Skeletal muscle satellite cell (primary cell): ENCODE data around the gene CTLA4.

ENCODE experiments used
- H3K27me3 ChIP-seq: 2 replicates; pipeline ENCODE4 v1.7.0; 2013; ENCODE audit warnings: low read length; ENCODE audit not compliant: control insufficient read depth, insufficient read depth
- H3K36me3 ChIP-seq: 2 replicates; pipeline ENCODE4 v1.7.0; 2013; ENCODE audit warnings: mild to moderate bottlenecking, control low read depth, low read length; ENCODE audit not compliant: insufficient read depth
- H3K4me1 ChIP-seq: 2 replicates; pipeline ENCODE4 v1.7.0; 2013; ENCODE audit warnings: low read length; ENCODE audit not compliant: control insufficient read depth, insufficient read depth
- H3K4me2 ChIP-seq: 2 replicates; pipeline ENCODE4 v1.7.0; 2013; ENCODE audit warnings: mild to moderate bottlenecking, low read length
- H3K4me3 ChIP-seq: 2 replicates; pipeline ENCODE4 v1.7.0; 2013; ENCODE audit warnings: low read length
- H3K9ac ChIP-seq: 2 replicates; pipeline ENCODE4 v1.7.0; 2013; ENCODE audit warnings: mild to moderate bottlenecking, low read depth, low read length, moderate library complexity
- H3K9me3 ChIP-seq: replicated peaks from 2 replicates; pipeline ENCODE4 v1.7.0; 2013; ENCODE audit warnings: mild to moderate bottlenecking, control low read depth, low read length

Gene CTLA4

DNA sequence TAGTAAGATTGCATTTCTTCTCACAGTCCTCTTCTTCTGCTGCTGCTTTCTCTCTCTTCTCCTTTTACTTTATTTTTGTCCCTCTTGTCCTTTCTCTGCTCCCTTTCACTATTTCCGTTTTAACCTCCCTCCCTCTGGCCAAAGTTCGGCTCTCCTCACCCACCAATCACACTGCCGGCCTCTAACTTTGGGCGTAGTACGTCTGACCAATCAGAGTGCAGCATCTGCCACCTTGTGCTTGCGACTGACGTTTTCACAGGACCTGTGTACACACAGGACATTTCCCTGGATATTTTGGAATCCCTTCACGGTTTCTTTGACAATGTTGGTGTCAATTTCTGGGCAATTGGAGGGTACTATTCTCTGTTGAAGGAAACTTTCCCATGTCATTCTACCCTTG is 46.4 kb downstream of the CTLA4 start:
- Histone ChIP-seq H3K4me2 (no peak overlapping the region), H3K36me3 (no peaks in the 10 kb centered on the region), H3K9ac (no peak overlapping the region), H3K27me3 (peaks cover 4% of the 10 kb centered on the region), H3K9me3 (no peaks in the 10 kb centered on the region), H3K4me1 (peaks cover 9% of the 10 kb centered on the region), H3K4me3 (no peak overlapping the region)

DNA sequence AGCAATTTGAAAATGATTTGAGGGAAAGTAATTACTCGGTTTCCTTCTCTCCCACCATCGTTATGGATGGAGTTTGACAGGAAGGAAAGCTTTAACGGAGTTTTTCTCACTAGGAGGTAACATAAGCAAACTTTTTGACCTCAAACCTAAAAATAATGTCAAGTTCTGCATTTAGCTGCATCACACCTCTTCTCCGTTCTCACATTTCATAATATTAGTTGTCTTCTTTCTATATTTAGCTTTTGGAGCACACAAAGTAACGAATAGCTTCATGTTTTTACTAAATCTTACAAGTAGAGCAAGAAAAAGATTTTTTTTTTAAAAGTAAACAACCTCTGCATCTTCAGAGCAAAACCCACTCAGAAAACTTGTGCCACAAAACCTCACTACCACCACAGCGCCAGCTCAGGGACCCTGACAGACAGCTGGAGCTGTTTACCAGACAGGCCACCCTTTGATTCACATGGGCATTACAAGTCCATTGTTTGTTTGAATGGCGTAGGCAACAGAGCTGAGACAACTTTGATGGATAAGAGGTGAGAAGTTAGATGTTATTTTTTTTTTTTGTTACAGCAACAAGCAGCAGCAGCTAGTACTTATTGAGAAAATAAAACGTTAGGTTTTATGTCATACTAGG is 47.1 kb downstream of the CTLA4 start:
- no peak overlapping the region for H3K9ac ChIP-seq
- H3K27me3 ChIP-seq, result peaks cover 4% of the 10 kb centered on the region
- H3K4me3 ChIP-seq, result no peak overlapping the region
- H3K4me1 ChIP-seq, result peaks cover 3% of the 10 kb centered on the region
- no peak overlapping the region for H3K4me2 ChIP-seq
- no peaks in the 10 kb centered on the region for H3K9me3 ChIP-seq
- no peaks in the 10 kb centered on the region for H3K36me3 ChIP-seq

DNA sequence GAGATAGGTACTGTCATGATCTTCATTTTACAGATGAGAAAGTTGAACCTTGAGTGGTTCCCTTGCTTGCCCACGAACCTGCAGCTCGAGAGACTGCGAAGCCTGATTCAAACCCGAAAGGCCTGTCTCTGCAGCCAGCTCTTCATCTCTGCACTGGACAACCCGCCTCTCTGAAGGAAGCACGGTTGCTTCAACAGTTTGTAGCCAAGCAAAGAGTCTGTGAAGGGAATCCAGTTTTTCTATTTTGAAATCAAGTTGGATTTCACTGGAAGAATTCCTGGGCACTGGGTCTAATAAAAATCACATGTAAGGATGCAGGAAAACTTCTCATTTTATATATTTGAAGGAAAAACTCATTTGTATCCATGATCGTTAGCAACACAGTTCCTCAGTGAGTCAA is 47.7 kb downstream of the CTLA4 start:
- H3K27me3 ChIP-seq, result peaks cover 4% of the 10 kb centered on the region
- no peak overlapping the region for H3K9ac ChIP-seq
- peaks cover 3% of the 10 kb centered on the region for H3K4me1 ChIP-seq
- no peaks in the 10 kb centered on the region for H3K9me3 ChIP-seq
- H3K36me3 ChIP-seq, result no peaks in the 10 kb centered on the region
- no peak overlapping the region for H3K4me2 ChIP-seq
- H3K4me3 ChIP-seq, result no peak overlapping the region

DNA sequence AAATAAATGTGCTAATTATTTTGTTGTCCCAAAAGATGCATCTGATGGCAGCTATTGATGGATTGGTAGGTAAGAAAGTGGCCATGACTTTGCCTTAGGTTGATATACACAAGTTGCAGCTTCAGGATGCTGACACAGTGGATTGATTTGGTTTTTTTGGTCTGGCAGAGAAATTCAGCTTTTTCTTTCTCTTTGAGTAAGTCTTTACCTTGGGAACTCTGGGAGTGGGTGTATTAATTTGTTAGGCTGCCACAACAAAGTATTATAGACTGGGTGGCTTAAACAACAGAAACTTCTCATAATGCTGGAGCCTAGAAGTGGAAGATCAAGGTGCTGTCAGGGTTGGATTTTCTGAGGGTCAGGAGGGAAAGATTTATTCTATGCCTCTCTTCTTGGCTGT is 49.2 kb downstream of the CTLA4 start:
- no peak overlapping the region for H3K4me2 ChIP-seq
- no peaks in the 10 kb centered on the region for H3K36me3 ChIP-seq

DNA sequence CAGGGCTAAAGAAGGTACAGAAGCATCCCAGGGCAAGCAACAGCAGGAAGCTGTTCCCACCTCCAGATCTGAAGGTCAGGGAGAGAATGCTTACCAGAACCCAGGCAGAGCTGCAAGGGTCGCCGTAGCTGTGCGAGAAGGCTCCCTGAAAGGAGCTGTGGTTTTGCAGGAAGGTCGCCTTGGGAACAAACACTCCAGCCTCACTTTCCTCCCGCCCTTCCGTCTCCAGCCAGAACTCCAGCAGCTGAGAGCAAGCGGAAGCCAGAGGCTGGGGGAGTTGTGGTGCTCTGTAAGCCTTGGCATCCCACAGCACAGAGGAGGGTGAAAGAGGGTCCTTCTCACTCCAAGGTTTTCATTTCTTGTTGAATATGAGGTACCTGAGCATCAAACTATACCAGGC is 50.7 kb downstream of the CTLA4 start:
- H3K9ac ChIP-seq, result no peak overlapping the region
- H3K4me2 ChIP-seq, result no peak overlapping the region
- peaks cover 3% of the 10 kb centered on the region for H3K4me1 ChIP-seq
- no peaks in the 10 kb centered on the region for H3K9me3 ChIP-seq
- no peak overlapping the region for H3K4me3 ChIP-seq
- no peaks in the 10 kb centered on the region for H3K36me3 ChIP-seq
- H3K27me3 ChIP-seq, result peaks cover 4% of the 10 kb centered on the region

More for the DNA sequence above, 49.2 kb downstream of the CTLA4 start:
- H3K27me3 ChIP-seq, result peaks cover 4% of the 10 kb centered on the region
- H3K9me3 ChIP-seq, result no peaks in the 10 kb centered on the region
- no peak overlapping the region for H3K9ac ChIP-seq
- peaks cover 3% of the 10 kb centered on the region for H3K4me1 ChIP-seq
- no peak overlapping the region for H3K4me3 ChIP-seq

DNA sequence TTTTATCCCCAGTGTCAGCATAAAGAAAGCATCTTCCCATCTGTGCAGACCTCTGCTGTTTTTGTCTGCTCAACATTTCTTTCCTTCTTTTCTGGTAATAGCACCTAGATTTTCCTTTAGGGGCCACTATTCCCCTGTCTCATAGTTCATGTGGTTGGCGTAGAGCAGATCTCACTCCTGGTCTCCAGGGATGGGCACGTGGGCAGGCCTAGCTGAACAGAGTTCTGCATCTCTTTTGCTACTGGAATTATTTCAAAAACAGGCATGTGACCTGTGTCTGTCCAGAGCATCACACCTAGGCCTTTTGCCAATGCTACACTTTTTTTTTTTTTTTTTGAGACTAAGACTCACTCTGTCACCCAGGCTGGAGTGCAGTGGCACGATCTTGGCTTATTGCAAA is 51.3 kb downstream of the CTLA4 start:
- Histone ChIP-seq H3K9ac (no peak overlapping the region), H3K4me1 (peaks cover 3% of the 10 kb centered on the region), H3K36me3 (no peaks in the 10 kb centered on the region), H3K9me3 (no peaks in the 10 kb centered on the region), H3K27me3 (peaks cover 4% of the 10 kb centered on the region), H3K4me3 (no peak overlapping the region), H3K4me2 (no peak overlapping the region)
